Endothelial cell of umbilical vein (primary cell): ENCODE measurements around the gene TRAPPC5. TPM values are rescaled to one million over a fixed set of nuclear protein-coding genes. Genes with fewer than 3 reads are reported as not detected.

Experiments used
- BruUV-seq: library from RNA; stranded (reverse); fragments of 400-500 nt; replicated peaks from 2 replicates; lab custom pipeline; 2021; lab: Mats Ljungman, UMichigan
- CTCF ChIA-PET: fragments of 300-600, 350-600 bp; sonication (Branson Sonifier 250); formaldehyde crosslinking; loops from one replicate; lab custom pipeline; 2021; ENCODE audit warnings: antibody characterized with exemption, inconsistent platforms; lab: Charles Lee
- POLR2A ChIA-PET: fragments of 300-600, 350-600 bp; sonication (Branson Sonifier 250); formaldehyde crosslinking; loops from one replicate; lab custom pipeline; 2021; ENCODE audit warnings: antibody characterized with exemption, inconsistent platforms; lab: Charles Lee
- DNase-seq: peaks from one replicate; pipeline ENCODE4 v3.0.0-alpha.2; 2011; ENCODE audit warnings: low read depth, low spot score
- FAIRE-seq: peaks from 2 replicates; lab custom pipeline; 2011; peaks lifted over from hg19 to GRCh38; lab: Jason Lieb, UNC
- H2AFZ ChIP-seq: 2 replicates; pipeline ENCODE4 v1.6.0; 2012; ENCODE audit warnings: low read depth, low read length, control low read depth, inconsistent platforms
- H3K27ac ChIP-seq: 2 replicates; pipeline ENCODE4 v1.5.1; 2011; ENCODE audit warnings: low read depth, mild to moderate bottlenecking, control low read depth, low read length, moderate library complexity; ENCODE audit not compliant: insufficient read depth
- H3K27me3 ChIP-seq, 2 experiments: 2 replicates each; pipeline versions ENCODE4 v1.6.0 to v1.6.1; 2011; ENCODE audit warnings: low read length in 2 of 2, mixed read lengths in 1 of 2; ENCODE audit not compliant: control insufficient read depth in 2 of 2, insufficient read depth in 2 of 2
- H3K36me3 ChIP-seq, 2 experiments: 2 replicates in 1 of 2; 3 replicates in 1 of 2; pipeline ENCODE4 v1.5.1; 2011; ENCODE audit warnings: low read length in 2 of 2, mild to moderate bottlenecking in 1 of 2, moderate library complexity in 1 of 2; ENCODE audit not compliant: control insufficient read depth in 2 of 2, insufficient read depth in 2 of 2; ENCODE audit errors: extremely low read depth in 1 of 2
- H3K4me1 ChIP-seq: 3 replicates; pipeline ENCODE4 v1.5.1; 2011; ENCODE audit warnings: mild to moderate bottlenecking, low read length; ENCODE audit not compliant: control insufficient read depth, insufficient read depth; ENCODE audit errors: extremely low read depth
- H3K4me2 ChIP-seq: 2 replicates; pipeline ENCODE4 v1.6.1; 2011; ENCODE audit warnings: low read length, control low read depth, mixed read lengths; ENCODE audit not compliant: insufficient read depth
- H3K4me3 ChIP-seq, 3 experiments: fragments of 200-600 bp in 1 of 3; sonication (generic), shearing (Covaris generic) in 1 of 3; replicated peaks in 1 of 3; 2 replicates each; pipeline ENCODE4 v1.5.1; 2011 to 2016; ENCODE audit warnings: control low read depth in 3 of 3, low read length in 3 of 3, mild to moderate bottlenecking in 2 of 3, inconsistent platforms in 1 of 3, low read depth in 1 of 3, moderate library complexity in 1 of 3; ENCODE audit not compliant: insufficient read depth in 1 of 3
- H3K79me2 ChIP-seq: 2 replicates; pipeline ENCODE4 v1.6.0; 2012; ENCODE audit warnings: low read length, inconsistent platforms; ENCODE audit not compliant: control insufficient read depth, insufficient read depth
- H3K9ac ChIP-seq: replicated peaks from 2 replicates; pipeline ENCODE3; 2011; ENCODE audit warnings: low read length, control low read depth; ENCODE audit not compliant: insufficient read depth; ENCODE audit errors: extremely low read depth
- H3K9me1 ChIP-seq: replicated peaks from 3 replicates; pipeline ENCODE4 v1.6.0; 2011; ENCODE audit warnings: mild to moderate bottlenecking, low read length; ENCODE audit not compliant: control insufficient read depth, insufficient read depth; ENCODE audit errors: extremely low read depth
- H3K9me3 ChIP-seq: replicated peaks from 2 replicates; pipeline ENCODE4 v1.5.1; 2012; ENCODE audit warnings: low read length, inconsistent platforms; ENCODE audit not compliant: control insufficient read depth, insufficient read depth
- H4K20me1 ChIP-seq: replicated peaks from 2 replicates; pipeline ENCODE3; 2011; ENCODE audit warnings: mild to moderate bottlenecking, low read length; ENCODE audit not compliant: control insufficient read depth, insufficient read depth; ENCODE audit errors: extremely low read depth
- CTCF ChIP-seq, 2 donors: IDR thresholded peaks; 1 replicate in 1 of 2; 2 replicates in 1 of 2; pipeline ENCODE4 v1.5.1; 2011; ENCODE audit warnings: low read length in 2 of 2, mild to moderate bottlenecking in 2 of 2, moderate library complexity in 2 of 2, control low read depth in 1 of 2, inconsistent platforms in 1 of 2, low read depth in 1 of 2; ENCODE audit not compliant: insufficient read depth in 1 of 2; ENCODE audit errors: extremely low read depth in 1 of 2
- EZH2 ChIP-seq: IDR thresholded peaks from 2 replicates; pipeline ENCODE4 v1.6.1; 2012; ENCODE audit warnings: borderline replicate concordance, low read depth, mild to moderate bottlenecking, moderate library complexity, low read length, inconsistent platforms; ENCODE audit not compliant: severe bottlenecking
- FOS ChIP-seq: IDR thresholded peaks from 2 replicates; pipeline ENCODE4 v1.6.1; 2011; ENCODE audit warnings: mild to moderate bottlenecking, low read length, moderate library complexity, borderline replicate concordance; ENCODE audit not compliant: insufficient read depth
- GATA2 ChIP-seq: IDR thresholded peaks from 2 replicates; pipeline ENCODE4 v1.7.0; 2011; ENCODE audit warnings: low read depth, mild to moderate bottlenecking, moderate library complexity, mixed read lengths, low read length; ENCODE audit not compliant: insufficient read length, insufficient read depth
- JUN ChIP-seq: IDR thresholded peaks from 2 replicates; pipeline ENCODE4 v1.6.1; 2011; ENCODE audit warnings: borderline replicate concordance, low read depth; ENCODE audit not compliant: insufficient read length, insufficient read depth
- MAX ChIP-seq: IDR thresholded peaks from 2 replicates; pipeline ENCODE4 v1.6.1; 2011; ENCODE audit not compliant: insufficient read depth, insufficient read length
- MYC ChIP-seq: IDR thresholded peaks from one replicate; pipeline ENCODE4 v1.6.1; 2011; ENCODE audit warnings: mild to moderate bottlenecking, low read depth, low read length
- POLR2A ChIP-seq: IDR thresholded peaks from 2 replicates; pipeline ENCODE4 v1.6.1; 2012; ENCODE audit warnings: low read depth, mild to moderate bottlenecking, control low read depth, low read length
- POLR2AphosphoS5 ChIP-seq: IDR thresholded peaks from 2 replicates; pipeline ENCODE4 v1.6.1; 2012; ENCODE audit warnings: low read depth, mild to moderate bottlenecking, control low read depth, low read length, moderate library complexity; ENCODE audit not compliant: insufficient read depth
- dilution Hi-C: fragments of 300-500 bp; cut with MboI; formaldehyde crosslinking; loops from one replicate; pipeline ENCODE4 v1.15.0; 2019; ENCODE audit warnings: low sequenced_read_pairs; ENCODE audit not compliant: extremely low pct_ligation_motif_present
- intact Hi-C: fragments of 100-400 bp; cut with micrococcal nuclease; formaldehyde crosslinking; loops from one replicate; pipeline ENCODE4 v1.10.0; 2022
- polyA plus RNA-seq, 4 experiments: library from polyadenylated mRNA; depleted of rRNA in 3 of 4; stranded (reverse) in 3 of 4; unstranded in 1 of 4; fragments of >200 nt; gene quantifications; 2 replicates each; pipeline versions ENCODE4 v1.2.1 to v1.2.3, GENCODE V29; 2011 to 2012; ENCODE audit warnings: missing spikeins in 1 of 4
- total RNA-seq: library from RNA; stranded (reverse); gene quantifications from 2 replicates; pipeline ENCODE4 v1.2.3, GENCODE V29; 2021

TRAPPC5 gene
- total and polyA plus RNA-seq, 2 donors (not counting 3 experiments of a cell fraction or from before 2014, with no cell fraction given), result 114 to 172 TPM

GRCh38 chr19:7676376-7676775, 4.3 kb upstream of the TRAPPC5 start:
- no TSS peak for BruUV-seq
- Histone ChIP-seq H3K27ac (no peak overlapping the region), H3K4me3 (no peak overlapping the region), H3K4me1 (peaks cover 2% of the 10 kb centered on the region), H3K36me3 (no peaks in the 10 kb centered on the region), H3K4me2 (no peak overlapping the region), H2AFZ (no peak overlapping the region), H3K9me1 (no peaks in the 10 kb centered on the region), H3K9ac (no peak overlapping the region), H3K27me3 (peaks cover 2 to 3% of the 10 kb centered on the region in 2 experiments), H4K20me1 (no peaks in the 10 kb centered on the region), H3K9me3 (no peaks in the 10 kb centered on the region), H3K79me2 (peaks cover 6% of the 10 kb centered on the region)
- ChIA-PET CTCF (interaction anchor here (1.1 kb wide), 1 partner anchor 108 kb away, joined by 8 read pairs; no protein-coding TSS in a partner anchor), POLR2A (no interaction called here)
- FAIRE-seq (no peak), DNase-seq (no peak)
- no peak for TF ChIP-seq GATA2
- no peak for TF ChIP-seq FOS
- dilution Hi-C loops, result no loop called here
- intact Hi-C loops, result no loop called here

GRCh38 chr19:7676854-7677253, 3.8 kb upstream of the TRAPPC5 start, which contains the start of gene MCEMP1:
Gene MCEMP1 (plus strand): TSS chr19:7677090. CDS start chr19:7677121, 31 bp downstream.
- H4K20me1 ChIP-seq, result no peaks in the 10 kb centered on the region
- H3K9me3 ChIP-seq, result no peaks in the 10 kb centered on the region
- no peak within 1 kb of the TSS for H3K9ac ChIP-seq
- intact Hi-C loops (no loop called here), dilution Hi-C loops (no loop called here)
- peaks cover 6% of the 10 kb centered on the region for H3K4me1 ChIP-seq
- ChIA-PET CTCF (interaction anchor here (1.1 kb wide), 1 partner anchor 109 kb away, joined by 8 read pairs; no protein-coding TSS in a partner anchor), POLR2A (no interaction called here)
- BruUV-seq, result no TSS peak
- no peaks in the 10 kb centered on the region for H3K36me3 ChIP-seq
- TF ChIP-seq POLR2AphosphoS5 (no peak), JUN (no peak), EZH2 (no peak), POLR2A (no peak), CTCF (IDR thresholded peaks at IDR 0.05; ENCODE audit: extremely low read depth in 1 of 2, insufficient read depth in 1 of 2, low read depth in 1 of 2, low read length in 2 of 2) (no peak), FOS (no peak), MAX (no peak), MYC (no peak), GATA2 (no peak)
- H3K4me2 ChIP-seq, result no peak within 1 kb of the TSS
- no peak within 1 kb of the TSS for H3K27ac ChIP-seq
- H3K27me3 ChIP-seq, result peaks cover 2 to 3% of the 10 kb centered on the region in 2 experiments
- no peak within 1 kb of the TSS for H3K4me3 ChIP-seq
- H3K9me1 ChIP-seq, result no peaks in the 10 kb centered on the region
- DNase-seq (no peak), FAIRE-seq (no peak)
- H3K79me2 ChIP-seq, result peaks cover 11% of the 10 kb centered on the region
- H2AFZ ChIP-seq, result no peak within 1 kb of the TSS
